HCT116 (cell line): ENCODE measurements around the gene SP3. TPM values are rescaled to one million over a fixed set of nuclear protein-coding genes. Genes with fewer than 3 reads are reported as not detected.

Experiments
- ATAC-seq: fragments of 200-7000 bp; cut with Tn5 transposase; 2 replicates; pipeline ENCODE4 v1.9.1; 2020; ENCODE audit warnings: mild to moderate bottlenecking, moderate library complexity
- BruUV-seq: library from RNA; stranded (reverse); fragments of 400-500 nt; replicated peaks from 2 replicates; lab custom pipeline; 2021; lab: Mats Ljungman, UMichigan
- CTCF ChIA-PET: fragments of 300-600 bp; sonication (Branson Sonifier 250); formaldehyde crosslinking; loops from one replicate; lab custom pipeline; 2021; ENCODE audit warnings: antibody characterized with exemption; lab: Charles Lee
- POLR2A ChIA-PET: fragments of 300-600, 350-600 bp; sonication (Branson Sonifier 250); formaldehyde crosslinking; loops from one replicate; lab custom pipeline; 2021; ENCODE audit warnings: antibody characterized with exemption; lab: Charles Lee
- RAD21 ChIA-PET, 2 experiments: fragments of 300-600 bp; sonication (Branson Sonifier 250); formaldehyde crosslinking; loops; one replicate each; lab custom pipeline; 2023; ENCODE audit warnings: low total read pairs in 2 of 2; ENCODE audit not compliant: uncharacterized antibody in 2 of 2, unreplicated experiment in 2 of 2, low non-redundant PET in 1 of 2; lab: Charles Lee
- DNase-seq: peaks from one replicate; pipeline ENCODE4 v3.0.0-alpha.2; 2010; ENCODE audit warnings: low read depth, low spot score
- H2AFZ ChIP-seq: fragments of 200-600 bp; shearing (Covaris generic), sonication (generic); 2 replicates; pipeline ENCODE4 v1.6.1; 2017; ENCODE audit warnings: low read depth, mixed run types, mixed read lengths, antibody characterized with exemption, low read length; ENCODE audit not compliant: poor library complexity, severe bottlenecking
- H3K27ac ChIP-seq: 2 replicates; pipeline ENCODE4 v1.5.1; 2012; ENCODE audit warnings: low read depth, low read length
- H3K27me3 ChIP-seq: fragments of 200-600 bp; sonication (generic); 2 replicates; pipeline ENCODE4 v1.6.1; 2016; ENCODE audit warnings: mixed run types, low read length, mixed read lengths; ENCODE audit not compliant: insufficient read depth
- H3K36me3 ChIP-seq, 2 experiments: fragments of 200-500 bp in 1 of 2; fragments of 200-600 bp in 1 of 2; sonication (Bioruptor generic) in 1 of 2; sonication (generic) in 1 of 2; 2 replicates each; pipeline versions ENCODE4 v1.5.1 to v1.6.1; 2014 to 2016; ENCODE audit warnings: low read length in 2 of 2, inconsistent platforms in 1 of 2, mixed read lengths in 1 of 2, mixed run types in 1 of 2; ENCODE audit not compliant: insufficient read depth in 2 of 2, control insufficient read depth in 1 of 2
- H3K4me1 ChIP-seq, 2 experiments: fragments of 200-600 bp in 1 of 2; sonication (generic) in 1 of 2; 2 replicates each; pipeline versions ENCODE4 v1.5.1 to v1.6.1; 2012 to 2017; ENCODE audit warnings: low read length in 2 of 2, inconsistent platforms in 1 of 2, mild to moderate bottlenecking in 1 of 2, mixed read lengths in 1 of 2, mixed run types in 1 of 2, moderate library complexity in 1 of 2; ENCODE audit not compliant: insufficient read depth in 2 of 2, control insufficient read depth in 1 of 2
- H3K4me2 ChIP-seq: fragments of 200-600 bp; sonication (generic); 2 replicates; pipeline ENCODE4 v1.6.1; 2017; ENCODE audit warnings: mixed run types, low read length, mixed read lengths
- H3K4me3 ChIP-seq, 2 experiments: fragments of 200-600 bp in 1 of 2; sonication (generic) in 1 of 2; replicated peaks in 1 of 2; 2 replicates each; pipeline ENCODE4 v1.5.1; 2011 to 2016; ENCODE audit warnings: low read length in 2 of 2, control low read depth in 1 of 2, low read depth in 1 of 2, mild to moderate bottlenecking in 1 of 2, mixed read lengths in 1 of 2, mixed run types in 1 of 2
- H3K79me2 ChIP-seq: fragments of 200-600 bp; sonication (generic); 2 replicates; pipeline ENCODE4 v1.6.1; 2017; ENCODE audit warnings: mild to moderate bottlenecking, mixed run types, low read length, moderate library complexity, mixed read lengths; ENCODE audit not compliant: insufficient read depth
- H3K9ac ChIP-seq: fragments of 200-600 bp; sonication (generic); 2 replicates; pipeline ENCODE4 v1.6.1; 2016; ENCODE audit warnings: low read length, mixed read lengths
- H3K9me2 ChIP-seq: fragments of 200-600 bp; sonication (generic), shearing (Covaris generic); 2 replicates; pipeline ENCODE4 v1.6.1; 2017; ENCODE audit warnings: mixed run types, mild to moderate bottlenecking, moderate library complexity; ENCODE audit not compliant: insufficient read depth
- H3K9me3 ChIP-seq, 2 experiments: fragments of 200-500 bp in 1 of 2; fragments of 200-600 bp in 1 of 2; sonication (Bioruptor generic) in 1 of 2; sonication (generic) in 1 of 2; 2 replicates each; pipeline ENCODE4 v1.6.1; 2014 to 2017; ENCODE audit warnings: low read length in 2 of 2, mixed read lengths in 2 of 2, inconsistent platforms in 1 of 2, low read depth in 1 of 2, mild to moderate bottlenecking in 1 of 2, mixed run types in 1 of 2, moderate library complexity in 1 of 2; ENCODE audit not compliant: control insufficient read depth in 1 of 2, insufficient read depth in 1 of 2
- H4K20me1 ChIP-seq: fragments of 200-600 bp; sonication (generic), shearing (Covaris generic); 2 replicates; pipeline ENCODE4 v1.6.1; 2017; ENCODE audit warnings: mixed run types, mild to moderate bottlenecking, moderate library complexity; ENCODE audit not compliant: insufficient read depth
- ATF3 ChIP-seq: IDR thresholded peaks from 2 replicates; pipeline ENCODE4 v1.6.1; 2012
- CBX3 ChIP-seq: IDR thresholded peaks from 2 replicates; pipeline ENCODE4 v1.6.1; 2012; ENCODE audit warnings: low read depth
- FOSL1 ChIP-seq: IDR thresholded peaks from 2 replicates; pipeline ENCODE4 v1.6.1; 2012; ENCODE audit warnings: low read depth
- JUND ChIP-seq: IDR thresholded peaks from 2 replicates; pipeline ENCODE4 v1.6.1; 2012
- POLR2A ChIP-seq: IDR thresholded peaks from 2 replicates; pipeline ENCODE4 v1.7.0; 2011; ENCODE audit warnings: borderline replicate concordance; ENCODE audit not compliant: insufficient read depth, insufficient read length; ENCODE audit errors: extremely low read depth
- RAD21 ChIP-seq: IDR thresholded peaks from 2 replicates; pipeline ENCODE4 v1.6.1; 2012; ENCODE audit warnings: low read depth, mild to moderate bottlenecking
- SIN3A ChIP-seq: IDR thresholded peaks from 2 replicates; pipeline ENCODE4 v1.6.1; 2012; ENCODE audit warnings: low read depth
- SRF ChIP-seq: IDR thresholded peaks from 2 replicates; pipeline ENCODE4 v1.6.1; 2012; ENCODE audit warnings: low read depth
- TCF7L2 ChIP-seq: IDR thresholded peaks from 2 replicates; pipeline ENCODE4 v1.7.0; 2011; ENCODE audit warnings: borderline replicate concordance, inconsistent platforms; ENCODE audit not compliant: insufficient read depth, insufficient read length; ENCODE audit errors: extremely low read depth
- ZNF274 ChIP-seq: fragments of 200-500 bp; sonication (Bioruptor generic); IDR thresholded peaks from 2 replicates; pipeline ENCODE4 v1.6.1; 2014; ENCODE audit warnings: mild to moderate bottlenecking, low read depth, low read length, inconsistent platforms
- intact Hi-C: fragments of 100-400 bp; cut with micrococcal nuclease; formaldehyde crosslinking; loops from 2 replicates; pipeline ENCODE4 v1.10.0; 2022
- total RNA-seq: library from RNA; stranded (reverse); gene quantifications from one replicate; pipeline ENCODE4 v1.2.1, GENCODE V29; 2021; ENCODE audit not compliant: unreplicated experiment

Gene SP3
- total RNA-seq, 1 experiment from 2014 or later = 98.0 TPM

- intact Hi-C loops = no loop called here
- H3K9ac ChIP-seq = peak overlapping the region; percentile 8; the same call in 1 of the 2 replicates
- CTCF ChIA-PET = no interaction called here
- peak overlapping the region; percentile 57 for H3K4me2 ChIP-seq
- POLR2A ChIA-PET = no interaction called here
- no peak for ATAC-seq
- peaks cover 32 to 59% of the 10 kb centered on the region in 2 experiments for H3K4me1 ChIP-seq
- no peak overlapping the region for H3K4me3 ChIP-seq
- no peaks in the 10 kb centered on the region for H3K9me2 ChIP-seq
- H2AFZ ChIP-seq = no peak overlapping the region
- no TSS peak for BruUV-seq
- RAD21 ChIA-PET = no interaction called here
- peaks cover 99% of the 10 kb centered on the region for H3K79me2 ChIP-seq
- no peak for DNase-seq
- no peaks in the 10 kb centered on the region for H3K27me3 ChIP-seq
- 0 out of 4 replicates have a peak, but pooled peaks cover 0 to 4% of the 10 kb centered on the region in 2 experiments for H3K36me3 ChIP-seq
- TF ChIP-seq CBX3 = no peak
- TF ChIP-seq JUND = no peak; the same call in 1 of the 2 replicates
- TF ChIP-seq RAD21 = no peak
- TF ChIP-seq SIN3A = no peak
- TF ChIP-seq ATF3 = no peak
- no peak for TF ChIP-seq SRF
- no peak for TF ChIP-seq ZNF274
- TF ChIP-seq TCF7L2 = no peak
- peaks cover 58% of the 10 kb centered on the region for H4K20me1 ChIP-seq
- no peaks in the 10 kb centered on the region for H3K9me3 ChIP-seq
- peak overlapping the region; percentile 22; the same call in 1 of the 2 replicates for H3K27ac ChIP-seq
These were observed 29.9 kb downstream of the SP3 start for GRCh38 chr2:173935305-173935704.

- Histone ChIP-seq H3K27me3 (no peaks in the 10 kb centered on the region), H3K79me2 (peaks cover 99% of the 10 kb centered on the region), H3K9me3 (no peaks in the 10 kb centered on the region), H3K9me2 (no peaks in the 10 kb centered on the region), H3K36me3 (0 out of 4 replicates have a peak, but pooled peaks cover 0 to 4% of the 10 kb centered on the region in 2 experiments), H4K20me1 (peaks cover 60% of the 10 kb centered on the region), H3K4me1 (peaks cover 28 to 55% of the 10 kb centered on the region in 2 experiments), H3K4me3 (no peak overlapping the region), H2AFZ (no peak overlapping the region), H3K9ac (0 out of 2 replicates have a peak overlapping the region, but pooled peaks have one; percentile 8), H3K27ac (peak overlapping the region; percentile 22; the same call in 1 of the 2 replicates), H3K4me2 (peak overlapping the region; percentile 57)
- ATAC-seq (peak; percentile 78), DNase-seq (peak; percentile 33)
- RAD21 ChIA-PET = no interaction called here
- CTCF ChIA-PET = no interaction called here
- no peak for TF ChIP-seq POLR2A
- peak; percentile 59 for TF ChIP-seq FOSL1
- TF ChIP-seq JUND = peak; percentile 63
- TF ChIP-seq CBX3 = 0 out of 2 replicates have a peak, but pooled peaks have one; percentile 26
- POLR2A ChIA-PET = no interaction called here
- intact Hi-C loops = no loop called here
- BruUV-seq = no TSS peak
These were observed 30.3 kb downstream of the SP3 start for GRCh38 chr2:173934895-173935294.
